ENCODE measurements around the gene ROCK2. TPM values are rescaled to one million over a fixed set of nuclear protein-coding genes. Genes with fewer than 3 reads are reported as not detected.

Gene ROCK2
- total and polyA plus RNA-seq, 2 of the 13 experiments (the other 11 are each of a cell fraction or from before 2014, with no cell fraction given) = 38.1 to 119 TPM

DNA sequence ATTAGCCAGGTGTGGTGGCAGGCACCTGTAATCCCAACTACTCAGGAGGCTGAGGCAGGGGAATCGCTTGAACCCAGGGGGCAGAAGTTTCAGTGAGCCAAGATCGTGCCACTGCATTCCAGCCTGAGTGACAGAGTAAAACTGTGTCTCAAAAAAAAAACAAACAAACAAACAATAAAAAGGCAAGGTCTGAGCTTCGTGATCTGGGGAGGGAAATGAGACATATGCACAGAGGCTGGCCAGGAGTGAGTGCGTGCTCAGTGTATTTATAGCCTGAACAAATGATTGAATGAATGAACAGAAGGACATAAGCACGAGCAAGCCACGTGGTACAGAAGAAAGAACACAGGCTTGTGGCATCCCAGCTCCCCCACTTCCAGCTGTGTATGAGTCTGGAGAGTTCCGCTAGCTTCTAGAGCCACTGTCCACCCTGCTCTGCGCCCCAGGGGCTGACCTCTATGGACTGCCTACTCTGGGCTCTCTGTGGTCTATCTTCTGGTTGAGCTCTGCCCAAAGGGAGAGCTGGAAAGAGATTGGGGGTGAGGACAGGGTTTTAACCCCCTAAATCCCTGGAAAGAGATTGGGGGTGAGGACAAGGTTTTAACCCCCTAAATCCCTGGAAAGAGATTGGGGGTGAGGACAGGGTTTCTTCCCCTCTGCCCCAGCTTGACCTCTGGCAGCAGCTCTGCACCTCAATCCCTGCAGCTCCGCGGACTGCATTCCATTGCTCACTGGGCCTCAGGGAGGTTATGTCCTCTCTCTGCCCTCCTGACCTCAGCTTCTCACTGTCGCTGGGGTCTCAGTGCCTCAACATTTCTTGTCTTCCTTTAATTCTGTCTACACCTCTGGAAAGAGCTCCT lies 11.0 kb upstream of the ROCK2 start (continued):
- TF ChIP-seq, protein P1, sequence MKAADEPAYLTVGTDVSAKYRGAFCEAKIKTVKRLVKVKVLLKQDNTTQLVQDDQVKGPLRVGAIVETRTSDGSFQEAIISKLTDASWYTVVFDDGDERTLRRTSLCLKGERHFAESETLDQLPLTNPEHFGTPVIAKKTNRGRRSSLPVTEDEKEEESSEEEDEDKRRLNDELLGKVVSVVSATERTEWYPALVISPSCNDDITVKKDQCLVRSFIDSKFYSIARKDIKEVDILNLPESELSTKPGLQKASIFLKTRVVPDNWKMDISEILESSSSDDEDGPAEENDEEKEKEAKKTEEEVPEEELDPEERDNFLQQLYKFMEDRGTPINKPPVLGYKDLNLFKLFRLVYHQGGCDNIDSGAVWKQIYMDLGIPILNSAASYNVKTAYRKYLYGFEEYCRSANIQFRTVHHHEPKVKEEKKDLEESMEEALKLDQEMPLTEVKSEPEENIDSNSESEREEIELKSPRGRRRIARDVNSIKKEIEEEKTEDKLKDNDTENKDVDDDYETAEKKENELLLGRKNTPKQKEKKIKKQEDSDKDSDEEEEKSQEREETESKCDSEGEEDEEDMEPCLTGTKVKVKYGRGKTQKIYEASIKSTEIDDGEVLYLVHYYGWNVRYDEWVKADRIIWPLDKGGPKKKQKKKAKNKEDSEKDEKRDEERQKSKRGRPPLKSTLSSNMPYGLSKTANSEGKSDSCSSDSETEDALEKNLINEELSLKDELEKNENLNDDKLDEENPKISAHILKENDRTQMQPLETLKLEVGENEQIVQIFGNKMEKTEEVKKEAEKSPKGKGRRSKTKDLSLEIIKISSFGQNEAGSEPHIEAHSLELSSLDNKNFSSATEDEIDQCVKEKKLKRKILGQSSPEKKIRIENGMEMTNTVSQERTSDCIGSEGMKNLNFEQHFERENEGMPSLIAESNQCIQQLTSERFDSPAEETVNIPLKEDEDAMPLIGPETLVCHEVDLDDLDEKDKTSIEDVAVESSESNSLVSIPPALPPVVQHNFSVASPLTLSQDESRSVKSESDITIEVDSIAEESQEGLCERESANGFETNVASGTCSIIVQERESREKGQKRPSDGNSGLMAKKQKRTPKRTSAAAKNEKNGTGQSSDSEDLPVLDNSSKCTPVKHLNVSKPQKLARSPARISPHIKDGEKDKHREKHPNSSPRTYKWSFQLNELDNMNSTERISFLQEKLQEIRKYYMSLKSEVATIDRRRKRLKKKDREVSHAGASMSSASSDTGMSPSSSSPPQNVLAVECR (CRISPR knock-in tag; IDR thresholded peaks at IDR 0.05; ENCODE audit: borderline replicate concordance) = peak; percentile 20; the same call in 1 of the 2 replicates
- TF ChIP-seq ZNF232 (CRISPR knock-in tag; IDR thresholded peaks at IDR 0.05; ENCODE audit: borderline replicate concordance) = 0 out of 2 replicates have a peak, but pooled peaks have one; percentile 27
- peak; percentile 62; the same call in 1 of the 2 replicates for TF ChIP-seq ZNF746 (CRISPR knock-in tag; IDR thresholded peaks at IDR 0.05)
- TF ChIP-seq DR1 (CRISPR knock-in tag; IDR thresholded peaks at IDR 0.05) = no peak
- TF ChIP-seq ZNF207 (IDR thresholded peaks at IDR 0.05; ENCODE audit: borderline replicate concordance) = no peak
- TF ChIP-seq, protein P2, sequence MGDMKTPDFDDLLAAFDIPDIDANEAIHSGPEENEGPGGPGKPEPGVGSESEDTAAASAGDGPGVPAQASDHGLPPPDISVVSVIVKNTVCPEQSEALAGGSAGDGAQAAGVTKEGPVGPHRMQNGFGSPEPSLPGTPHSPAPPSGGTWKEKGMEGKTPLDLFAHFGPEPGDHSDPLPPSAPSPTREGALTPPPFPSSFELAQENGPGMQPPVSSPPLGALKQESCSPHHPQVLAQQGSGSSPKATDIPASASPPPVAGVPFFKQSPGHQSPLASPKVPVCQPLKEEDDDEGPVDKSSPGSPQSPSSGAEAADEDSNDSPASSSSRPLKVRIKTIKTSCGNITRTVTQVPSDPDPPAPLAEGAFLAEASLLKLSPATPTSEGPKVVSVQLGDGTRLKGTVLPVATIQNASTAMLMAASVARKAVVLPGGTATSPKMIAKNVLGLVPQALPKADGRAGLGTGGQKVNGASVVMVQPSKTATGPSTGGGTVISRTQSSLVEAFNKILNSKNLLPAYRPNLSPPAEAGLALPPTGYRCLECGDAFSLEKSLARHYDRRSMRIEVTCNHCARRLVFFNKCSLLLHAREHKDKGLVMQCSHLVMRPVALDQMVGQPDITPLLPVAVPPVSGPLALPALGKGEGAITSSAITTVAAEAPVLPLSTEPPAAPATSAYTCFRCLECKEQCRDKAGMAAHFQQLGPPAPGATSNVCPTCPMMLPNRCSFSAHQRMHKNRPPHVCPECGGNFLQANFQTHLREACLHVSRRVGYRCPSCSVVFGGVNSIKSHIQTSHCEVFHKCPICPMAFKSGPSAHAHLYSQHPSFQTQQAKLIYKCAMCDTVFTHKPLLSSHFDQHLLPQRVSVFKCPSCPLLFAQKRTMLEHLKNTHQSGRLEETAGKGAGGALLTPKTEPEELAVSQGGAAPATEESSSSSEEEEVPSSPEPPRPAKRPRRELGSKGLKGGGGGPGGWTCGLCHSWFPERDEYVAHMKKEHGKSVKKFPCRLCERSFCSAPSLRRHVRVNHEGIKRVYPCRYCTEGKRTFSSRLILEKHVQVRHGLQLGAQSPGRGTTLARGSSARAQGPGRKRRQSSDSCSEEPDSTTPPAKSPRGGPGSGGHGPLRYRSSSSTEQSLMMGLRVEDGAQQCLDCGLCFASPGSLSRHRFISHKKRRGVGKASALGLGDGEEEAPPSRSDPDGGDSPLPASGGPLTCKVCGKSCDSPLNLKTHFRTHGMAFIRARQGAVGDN (CRISPR knock-in tag; IDR thresholded peaks at IDR 0.05) = peak; percentile 84
- no peak for TF ChIP-seq ELF4 (CRISPR knock-in tag; IDR thresholded peaks at IDR 0.05; ENCODE audit: borderline replicate concordance)
- no peak for TF ChIP-seq FOXO1 (CRISPR knock-in tag; IDR thresholded peaks at IDR 0.05)
- no peak for TF ChIP-seq GABPA (IDR thresholded peaks at IDR 0.05; ENCODE audit: low read depth, low read length)
- no peak for TF ChIP-seq GABPA (CRISPR knock-in tag; IDR thresholded peaks at IDR 0.05; ENCODE audit: low read depth)
- TF ChIP-seq MAFG (CRISPR knock-in tag; IDR thresholded peaks at IDR 0.05) = no peak
- no peak for TF ChIP-seq SOX6 (IDR thresholded peaks at IDR 0.05)
- 0 out of 2 replicates have a peak, but pooled peaks have one; percentile 36 for TF ChIP-seq SOX6 (CRISPR knock-in tag; IDR thresholded peaks at IDR 0.05)
- TF ChIP-seq SETDB1 (CRISPR knock-in tag; IDR thresholded peaks at IDR 0.05; ENCODE audit: borderline replicate concordance) = no peak
- peak; percentile 76 for TF ChIP-seq ZNF652 (CRISPR knock-in tag; IDR thresholded peaks at IDR 0.05; ENCODE audit: borderline replicate concordance, low read depth)
- TF ChIP-seq HDAC2 (CRISPR knock-in tag; IDR thresholded peaks at IDR 0.05) = peak; percentile 64; the same call in 1 of the 2 replicates
- peak; percentile 97 for TF ChIP-seq BCL6 (CRISPR knock-in tag; IDR thresholded peaks at IDR 0.05)
- no peak for TF ChIP-seq SKI (IDR thresholded peaks at IDR 0.05; ENCODE audit: partially characterized antibody)
- TF ChIP-seq, protein P3, sequence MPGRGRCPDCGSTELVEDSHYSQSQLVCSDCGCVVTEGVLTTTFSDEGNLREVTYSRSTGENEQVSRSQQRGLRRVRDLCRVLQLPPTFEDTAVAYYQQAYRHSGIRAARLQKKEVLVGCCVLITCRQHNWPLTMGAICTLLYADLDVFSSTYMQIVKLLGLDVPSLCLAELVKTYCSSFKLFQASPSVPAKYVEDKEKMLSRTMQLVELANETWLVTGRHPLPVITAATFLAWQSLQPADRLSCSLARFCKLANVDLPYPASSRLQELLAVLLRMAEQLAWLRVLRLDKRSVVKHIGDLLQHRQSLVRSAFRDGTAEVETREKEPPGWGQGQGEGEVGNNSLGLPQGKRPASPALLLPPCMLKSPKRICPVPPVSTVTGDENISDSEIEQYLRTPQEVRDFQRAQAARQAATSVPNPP (CRISPR knock-in tag; IDR thresholded peaks at IDR 0.05) = 0 out of 2 replicates have a peak, but pooled peaks have one; percentile 21

All from HepG2 (cell line).